ENCODE measurements around the gene MOCOS. TPM values are rescaled to one million over a fixed set of nuclear protein-coding genes. Genes with fewer than 3 reads are reported as not detected.

MOCOS gene
- total RNA-seq, 1 donor from 2014 or later = 0.42 TPM

DNA sequence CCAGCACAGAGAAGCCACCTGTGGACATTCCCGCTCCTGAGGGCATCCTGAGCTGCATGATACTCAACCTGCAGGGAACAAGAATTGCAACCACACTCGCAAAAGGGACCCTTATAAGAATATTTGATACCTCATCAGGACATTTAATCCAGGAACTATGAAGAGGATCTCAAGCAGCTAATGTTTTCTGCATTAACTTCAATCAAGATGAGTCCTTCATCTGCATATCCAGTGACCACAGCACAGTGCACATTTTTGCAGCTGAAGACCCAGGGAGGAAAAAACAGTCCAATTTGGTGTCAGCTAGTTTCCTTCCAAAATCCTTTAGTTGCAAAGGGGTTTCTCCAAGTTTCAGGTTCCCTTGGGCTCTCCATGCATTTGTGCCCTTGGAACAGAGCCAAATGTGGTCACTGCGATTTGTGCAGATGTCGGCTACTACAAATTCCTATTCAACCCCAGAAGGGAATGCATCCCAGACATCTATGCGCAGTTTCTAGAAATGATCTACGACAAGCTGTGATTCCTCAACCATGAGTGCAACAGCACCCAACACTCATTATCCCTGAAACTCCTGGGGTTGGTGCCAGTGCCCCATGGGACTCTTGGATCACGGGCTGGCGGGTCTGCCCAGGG is 86.9 kb downstream of the MOCOS start:
- TF ChIP-seq CTCF (IDR thresholded peaks at IDR 0.05) = no peak
- peaks cover 38% of the 10 kb centered on the region for H3K27me3 Mint-ChIP-seq
- no peak overlapping the region for H3K4me3 Mint-ChIP-seq
- no peak for DNase-seq
- no peaks in the 10 kb centered on the region for H3K4me1 Mint-ChIP-seq
- ChIA-PET CTCF (no interaction called here), POLR2A (no interaction called here)
- no peak for ATAC-seq (ENCODE audit: low read depth)
- intact Hi-C loops (cut with micrococcal nuclease) = no loop called here
- no peaks in the 10 kb centered on the region for H3K9me3 Mint-ChIP-seq
- H3K36me3 Mint-ChIP-seq (ENCODE audit: low read depth) = no peaks in the 10 kb centered on the region
- H3K27ac Mint-ChIP-seq = no peak overlapping the region

DNA sequence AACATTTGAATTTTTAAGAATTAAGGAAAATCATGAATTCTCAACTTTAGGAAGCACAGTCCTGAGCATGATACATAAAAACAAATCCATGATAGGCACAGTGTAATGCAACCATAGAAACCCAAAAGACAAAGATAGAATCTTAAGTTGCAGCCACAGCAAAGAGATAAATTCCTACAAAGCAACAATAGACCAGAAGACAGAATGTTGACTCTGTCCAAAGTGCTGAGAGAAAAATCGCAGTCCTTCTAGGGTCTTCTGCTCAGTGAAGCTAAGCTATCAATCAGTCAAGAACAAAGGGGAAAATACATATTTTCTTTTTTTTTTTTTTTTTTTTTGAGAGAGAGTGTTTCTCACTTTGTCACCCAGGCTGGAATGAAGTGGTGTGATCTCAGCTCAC is 88.3 kb downstream of the MOCOS start:
- no peaks in the 10 kb centered on the region for H3K9me3 Mint-ChIP-seq
- DNase-seq (no peak), ATAC-seq (ENCODE audit: low read depth) (no peak)
- no peaks in the 10 kb centered on the region for H3K4me1 Mint-ChIP-seq
- H3K36me3 Mint-ChIP-seq (ENCODE audit: low read depth) = no peaks in the 10 kb centered on the region
- ChIA-PET POLR2A (no interaction called here), CTCF (interaction anchor here (1.0 kb wide), 1 partner anchor 258 kb away, joined by 3 read pairs; no protein-coding TSS in a partner anchor)
- no peak overlapping the region for H3K4me3 Mint-ChIP-seq
- H3K27me3 Mint-ChIP-seq = peaks cover 32% of the 10 kb centered on the region
- TF ChIP-seq CTCF (IDR thresholded peaks at IDR 0.05) = no peak
- intact Hi-C loops (cut with micrococcal nuclease) = no loop called here
- no peak overlapping the region for H3K27ac Mint-ChIP-seq

GRCh38 chr18:36279001-36279400 is 91.7 kb downstream of the MOCOS start:
- POLR2A ChIA-PET = no interaction called here
- H3K4me1 Mint-ChIP-seq = no peaks in the 10 kb centered on the region
- CTCF ChIA-PET = interaction anchor here (1.3 kb wide), 1 partner anchor 183 kb away, joined by 3 read pairs; no protein-coding TSS in a partner anchor
- intact Hi-C loops (cut with micrococcal nuclease) = no loop called here
- DNase-seq (no peak), ATAC-seq (ENCODE audit: low read depth) (no peak)
- peaks cover 31% of the 10 kb centered on the region for H3K27me3 Mint-ChIP-seq
- no peak overlapping the region for H3K4me3 Mint-ChIP-seq
- H3K36me3 Mint-ChIP-seq (ENCODE audit: low read depth) = no peaks in the 10 kb centered on the region
- no peak for TF ChIP-seq CTCF (IDR thresholded peaks at IDR 0.05)
- H3K9me3 Mint-ChIP-seq = no peaks in the 10 kb centered on the region
- H3K27ac Mint-ChIP-seq = no peak overlapping the region

- CTCF ChIA-PET = interaction anchor here (1.6 to 8.4 kb wide), 3 partner anchors 185 to 526 kb away, joined by 9 to 142 read pairs (median 136); no protein-coding TSS in a partner anchor
- Mint-ChIP-seq H3K4me1 (peaks cover 2% of the 10 kb centered on the region), H3K36me3 (ENCODE audit: low read depth) (no peaks in the 10 kb centered on the region), H3K27me3 (peaks cover 35% of the 10 kb centered on the region), H3K27ac (no peak overlapping the region), H3K9me3 (no peaks in the 10 kb centered on the region), H3K4me3 (no peak overlapping the region)
- intact Hi-C loops (cut with micrococcal nuclease) = loop anchor here (10.0 kb wide), 1 partner anchor 1057 kb away; no protein-coding TSS in a partner anchor
- TF ChIP-seq CTCF (IDR thresholded peaks at IDR 0.05) = no peak
- ATAC-seq (ENCODE audit: low read depth) (no peak), DNase-seq (no peak)
- POLR2A ChIA-PET = no interaction called here
Observed at GRCh38 chr18:36281936-36282335, 94.6 kb downstream of the MOCOS start.

DNA sequence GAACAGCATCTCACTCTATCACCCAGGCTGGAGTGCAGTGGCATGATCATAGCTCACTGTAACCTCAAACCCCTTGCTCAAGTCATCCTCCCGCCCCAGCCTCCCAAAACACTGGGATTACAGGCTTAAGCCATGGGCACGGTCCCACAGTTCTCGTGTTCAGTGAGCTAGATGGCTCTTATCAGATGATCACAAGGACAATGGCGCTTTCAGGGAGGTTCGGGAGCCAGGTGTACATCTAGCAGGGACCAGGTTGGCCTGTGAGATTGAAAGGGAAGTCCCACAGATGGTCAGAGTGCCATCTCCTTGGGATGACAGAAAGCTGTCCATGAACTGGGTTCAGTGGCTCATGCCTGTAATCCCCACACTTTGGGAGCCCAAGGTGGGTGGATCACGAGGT is 96.2 kb downstream of the MOCOS start:
- intact Hi-C loops (cut with micrococcal nuclease) = loop anchor here (10.0 kb wide), 1 partner anchor 1059 kb away; no protein-coding TSS in a partner anchor
- DNase-seq (no peak), ATAC-seq (ENCODE audit: low read depth) (no peak)
- Mint-ChIP-seq H3K27ac (no peak overlapping the region), H3K9me3 (no peaks in the 10 kb centered on the region), H3K27me3 (peaks cover 33% of the 10 kb centered on the region), H3K4me1 (peaks cover 2% of the 10 kb centered on the region), H3K36me3 (ENCODE audit: low read depth) (no peaks in the 10 kb centered on the region), H3K4me3 (no peak overlapping the region)
- no peak for TF ChIP-seq CTCF (IDR thresholded peaks at IDR 0.05)
- ChIA-PET POLR2A (interaction anchor here (1.6 kb wide), 1 partner anchor 266 kb away, joined by 5 read pairs; no protein-coding TSS in a partner anchor), CTCF (interaction anchor here (1.1 to 8.4 kb wide), 9 partner anchors 181 to 897 kb away, joined by 3 to 142 read pairs (median 7); no protein-coding TSS in a partner anchor)

All from activated B cell treated with CpG ODN at 0.5 μM for 24 hours (primary cell).